GM18505 (cell line): Measurements from ENCODE around the gene ALS2.
"Not testable (repeated sequence)": the region's sequence is repeated elsewhere in the genome, so short reads cannot be mapped to it uniquely, and the experiment has no call there.

Source experiments
- ATAC-seq: cut with Tn5 transposase; IDR thresholded peaks from one replicate; pipeline ENCODE4 v1.9.1; 2021; ENCODE audit not compliant: unreplicated experiment
- POLR2A ChIP-seq: IDR thresholded peaks from 4 replicates; pipeline ENCODE4 v1.6.1; 2011; ENCODE audit warnings: borderline replicate concordance; ENCODE audit not compliant: insufficient read depth, insufficient read length; ENCODE audit errors: extremely low read depth

The ALS2 gene

GRCh38 chr2:201707753-201708152 is 73.0 kb downstream of the ALS2 start:
- no peak for ATAC-seq

GRCh38 chr2:201707142-201707541 is 73.6 kb downstream of the ALS2 start:
- ATAC-seq, result no peak
- no peak for TF ChIP-seq POLR2A

More at GRCh38 chr2:201707753-201708152, 73.0 kb downstream of the ALS2 start:
- TF ChIP-seq POLR2A, result no peak

- ATAC-seq, result no peak
- TF ChIP-seq POLR2A, result no peak
These were observed 76.2 kb downstream of the ALS2 start for GRCh38 chr2:201704536-201704935.

- no peak for TF ChIP-seq POLR2A
- ATAC-seq, result no peak
These were observed 79.1 kb downstream of the ALS2 start for GRCh38 chr2:201701646-201702045.

- no peak for ATAC-seq
- no peak for TF ChIP-seq POLR2A
These were observed 81.3 kb downstream of the ALS2 start for GRCh38 chr2:201699416-201699815.

GRCh38 chr2:201698588-201699226 is 82.0 kb downstream of the ALS2 start, which contains the start of gene MPP4:
TSS of gene MPP4 (minus strand) at chr2:201698644. CDS start at chr2:201693954, 4,690 bp downstream.
- no peak for TF ChIP-seq POLR2A
- no peak for ATAC-seq

- TF ChIP-seq POLR2A, result no peak
- ATAC-seq, result no peak
These were observed 82.8 kb downstream of the ALS2 start for GRCh38 chr2:201697899-201698298.

GRCh38 chr2:201696151-201696659 is 84.5 kb downstream of the ALS2 start:
- no peak for TF ChIP-seq POLR2A
- no peak for ATAC-seq

- TF ChIP-seq POLR2A, result no peak
These were observed 95.6 kb downstream of the ALS2 start for GRCh38 chr2:201685156-201685555.

GRCh38 chr2:201680743-201681142 is 100.0 kb downstream of the ALS2 start:
- TF ChIP-seq POLR2A, result no peak
- no peak for ATAC-seq

More at GRCh38 chr2:201685156-201685555, 95.6 kb downstream of the ALS2 start:
- no peak for ATAC-seq

- TF ChIP-seq POLR2A, result no peak
- ATAC-seq, result no peak
These were observed 102.3 kb downstream of the ALS2 start for GRCh38 chr2:201678401-201678800.

- ATAC-seq, result no peak
- TF ChIP-seq POLR2A, result no peak
These were observed 105.3 kb downstream of the ALS2 start for GRCh38 chr2:201675454-201675853.

GRCh38 chr2:201674794-201675193 is 105.9 kb downstream of the ALS2 start:
- ATAC-seq, result no peak

GRCh38 chr2:201674298-201674697 is 106.4 kb downstream of the ALS2 start:
- TF ChIP-seq POLR2A, result no peak
- ATAC-seq, result no peak

More at GRCh38 chr2:201674794-201675193, 105.9 kb downstream of the ALS2 start:
- no peak for TF ChIP-seq POLR2A

GRCh38 chr2:201673546-201673945 is 107.2 kb downstream of the ALS2 start:
- no peak for ATAC-seq
- TF ChIP-seq POLR2A, result no peak

- not testable (repeated sequence) for ATAC-seq
These were observed 109.5 kb downstream of the ALS2 start for GRCh38 chr2:201671205-201671604.

- ATAC-seq, result no peak
These were observed 110.9 kb downstream of the ALS2 start for GRCh38 chr2:201669865-201670264.

More at GRCh38 chr2:201669865-201670264, 110.9 kb downstream of the ALS2 start:
- no peak for TF ChIP-seq POLR2A
